ENCODE results near the gene HEATR5A. TPM values are rescaled to one million over a fixed set of nuclear protein-coding genes. Genes with fewer than 3 reads are reported as not detected.
A peak's percentile ranks its signal among the peaks of the same experiment; 100 is the strongest.

The HEATR5A gene
- total and polyA plus RNA-seq, 2 of the 13 experiments (the other 11 are each of a cell fraction or from before 2014, with no cell fraction given), result 36.4 to 105 TPM

DNA sequence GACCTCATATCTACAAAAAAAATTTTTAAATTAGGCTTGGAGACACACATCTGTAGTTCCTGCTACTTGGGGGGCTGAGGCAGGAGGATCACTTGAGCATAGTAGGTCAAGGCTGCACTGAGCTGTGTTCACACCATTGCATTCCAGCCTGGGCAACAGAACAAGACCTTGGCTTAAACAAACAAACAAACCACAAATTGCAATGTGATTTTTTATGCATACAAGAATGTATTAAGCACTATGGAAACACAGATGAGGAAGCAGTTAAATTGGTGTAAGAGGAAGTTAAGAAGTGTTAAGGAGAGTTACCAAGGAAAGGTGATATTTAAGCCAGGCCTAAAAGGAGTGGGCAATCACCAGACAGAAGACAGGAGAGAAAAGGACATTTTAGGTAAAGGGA, 129.1 kb downstream of the HEATR5A start:
- POLR2A ChIA-PET, result interaction anchor here (1.2 to 3.4 kb wide), 2 partner anchors 11 to 83 kb away, joined by 4 to 16 read pairs; partner anchors contain the start of gene HECTD1
- H3K36me3 ChIP-seq (replicated peaks in 1 of 2; ENCODE audit: control insufficient read depth in 1 of 2, insufficient read depth in 2 of 2, low read length in 2 of 2), result peaks cover 0 to 4% of the 10 kb centered on the region in 2 experiments; a peak in 1 of 5 replicates
- TF ChIP-seq, protein P1, sequence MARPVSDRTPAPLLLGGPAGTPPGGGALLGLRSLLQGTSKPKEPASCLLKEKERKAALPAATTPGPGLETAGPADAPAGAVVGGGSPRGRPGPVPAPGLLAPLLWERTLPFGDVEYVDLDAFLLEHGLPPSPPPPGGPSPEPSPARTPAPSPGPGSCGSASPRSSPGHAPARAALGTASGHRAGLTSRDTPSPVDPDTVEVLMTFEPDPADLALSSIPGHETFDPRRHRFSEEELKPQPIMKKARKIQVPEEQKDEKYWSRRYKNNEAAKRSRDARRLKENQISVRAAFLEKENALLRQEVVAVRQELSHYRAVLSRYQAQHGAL (CRISPR knock-in tag; IDR thresholded peaks at IDR 0.05; ENCODE audit: not compliant biosample characterization), result no peak
- no peak for TF ChIP-seq NFIC (IDR thresholded peaks at IDR 0.05; ENCODE audit: low read length)
- TF ChIP-seq, protein P2, sequence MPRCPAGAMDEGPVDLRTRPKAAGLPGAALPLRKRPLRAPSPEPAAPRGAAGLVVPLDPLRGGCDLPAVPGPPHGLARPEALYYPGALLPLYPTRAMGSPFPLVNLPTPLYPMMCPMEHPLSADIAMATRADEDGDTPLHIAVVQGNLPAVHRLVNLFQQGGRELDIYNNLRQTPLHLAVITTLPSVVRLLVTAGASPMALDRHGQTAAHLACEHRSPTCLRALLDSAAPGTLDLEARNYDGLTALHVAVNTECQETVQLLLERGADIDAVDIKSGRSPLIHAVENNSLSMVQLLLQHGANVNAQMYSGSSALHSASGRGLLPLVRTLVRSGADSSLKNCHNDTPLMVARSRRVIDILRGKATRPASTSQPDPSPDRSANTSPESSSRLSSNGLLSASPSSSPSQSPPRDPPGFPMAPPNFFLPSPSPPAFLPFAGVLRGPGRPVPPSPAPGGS (CRISPR knock-in tag; IDR thresholded peaks at IDR 0.05), result no peak
- TF ChIP-seq SMC3 (IDR thresholded peaks at IDR 0.05; ENCODE audit: low read length), result no peak
- no peak for TF ChIP-seq HOXA5 (CRISPR knock-in tag; IDR thresholded peaks at IDR 0.05)
- TF ChIP-seq, protein P3, sequence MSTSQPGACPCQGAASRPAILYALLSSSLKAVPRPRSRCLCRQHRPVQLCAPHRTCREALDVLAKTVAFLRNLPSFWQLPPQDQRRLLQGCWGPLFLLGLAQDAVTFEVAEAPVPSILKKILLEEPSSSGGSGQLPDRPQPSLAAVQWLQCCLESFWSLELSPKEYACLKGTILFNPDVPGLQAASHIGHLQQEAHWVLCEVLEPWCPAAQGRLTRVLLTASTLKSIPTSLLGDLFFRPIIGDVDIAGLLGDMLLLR (CRISPR knock-in tag; IDR thresholded peaks at IDR 0.05), result no peak
- TF ChIP-seq, protein P4, sequence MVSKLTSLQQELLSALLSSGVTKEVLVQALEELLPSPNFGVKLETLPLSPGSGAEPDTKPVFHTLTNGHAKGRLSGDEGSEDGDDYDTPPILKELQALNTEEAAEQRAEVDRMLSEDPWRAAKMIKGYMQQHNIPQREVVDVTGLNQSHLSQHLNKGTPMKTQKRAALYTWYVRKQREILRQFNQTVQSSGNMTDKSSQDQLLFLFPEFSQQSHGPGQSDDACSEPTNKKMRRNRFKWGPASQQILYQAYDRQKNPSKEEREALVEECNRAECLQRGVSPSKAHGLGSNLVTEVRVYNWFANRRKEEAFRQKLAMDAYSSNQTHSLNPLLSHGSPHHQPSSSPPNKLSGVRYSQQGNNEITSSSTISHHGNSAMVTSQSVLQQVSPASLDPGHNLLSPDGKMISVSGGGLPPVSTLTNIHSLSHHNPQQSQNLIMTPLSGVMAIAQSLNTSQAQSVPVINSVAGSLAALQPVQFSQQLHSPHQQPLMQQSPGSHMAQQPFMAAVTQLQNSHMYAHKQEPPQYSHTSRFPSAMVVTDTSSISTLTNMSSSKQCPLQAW (CRISPR knock-in tag; IDR thresholded peaks at IDR 0.05), result no peak
- TF ChIP-seq RBFOX2 (IDR thresholded peaks at IDR 0.05; ENCODE audit: low read depth, low read length), result no peak
- peak; percentile 98 for TF ChIP-seq ZKSCAN1 (IDR thresholded peaks at IDR 0.05; ENCODE audit: low read length)
- TF ChIP-seq CBX1 (IDR thresholded peaks at IDR 0.05; ENCODE audit: low read depth), result no peak
- TF ChIP-seq, protein P5, sequence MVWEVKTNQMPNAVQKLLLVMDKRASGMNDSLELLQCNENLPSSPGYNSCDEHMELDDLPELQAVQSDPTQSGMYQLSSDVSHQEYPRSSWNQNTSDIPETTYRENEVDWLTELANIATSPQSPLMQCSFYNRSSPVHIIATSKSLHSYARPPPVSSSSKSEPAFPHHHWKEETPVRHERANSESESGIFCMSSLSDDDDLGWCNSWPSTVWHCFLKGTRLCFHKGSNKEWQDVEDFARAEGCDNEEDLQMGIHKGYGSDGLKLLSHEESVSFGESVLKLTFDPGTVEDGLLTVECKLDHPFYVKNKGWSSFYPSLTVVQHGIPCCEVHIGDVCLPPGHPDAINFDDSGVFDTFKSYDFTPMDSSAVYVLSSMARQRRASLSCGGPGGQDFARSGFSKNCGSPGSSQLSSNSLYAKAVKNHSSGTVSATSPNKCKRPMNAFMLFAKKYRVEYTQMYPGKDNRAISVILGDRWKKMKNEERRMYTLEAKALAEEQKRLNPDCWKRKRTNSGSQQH (CRISPR knock-in tag; IDR thresholded peaks at IDR 0.05; ENCODE audit: low read depth), result no peak
- TF ChIP-seq ZNF839 (CRISPR knock-in tag; IDR thresholded peaks at IDR 0.05; ENCODE audit: borderline replicate concordance), result no peak
- TF ChIP-seq ZBTB20 (CRISPR knock-in tag; IDR thresholded peaks at IDR 0.05; ENCODE audit: borderline replicate concordance, low read depth), result no peak
- no peak for TF ChIP-seq GABPA (IDR thresholded peaks at IDR 0.05; ENCODE audit: low read depth, low read length)
- TF ChIP-seq GABPA (CRISPR knock-in tag; IDR thresholded peaks at IDR 0.05; ENCODE audit: low read depth), result 0 out of 2 replicates have a peak, but pooled peaks have one; percentile 7
- no peak for TF ChIP-seq AGO2 (optimal IDR thresholded peaks at IDR 0.05; ENCODE audit: low read depth, low read length)
- TF ChIP-seq ZNF12 (CRISPR knock-in tag; IDR thresholded peaks at IDR 0.05), result no peak
- TF ChIP-seq, protein P6, sequence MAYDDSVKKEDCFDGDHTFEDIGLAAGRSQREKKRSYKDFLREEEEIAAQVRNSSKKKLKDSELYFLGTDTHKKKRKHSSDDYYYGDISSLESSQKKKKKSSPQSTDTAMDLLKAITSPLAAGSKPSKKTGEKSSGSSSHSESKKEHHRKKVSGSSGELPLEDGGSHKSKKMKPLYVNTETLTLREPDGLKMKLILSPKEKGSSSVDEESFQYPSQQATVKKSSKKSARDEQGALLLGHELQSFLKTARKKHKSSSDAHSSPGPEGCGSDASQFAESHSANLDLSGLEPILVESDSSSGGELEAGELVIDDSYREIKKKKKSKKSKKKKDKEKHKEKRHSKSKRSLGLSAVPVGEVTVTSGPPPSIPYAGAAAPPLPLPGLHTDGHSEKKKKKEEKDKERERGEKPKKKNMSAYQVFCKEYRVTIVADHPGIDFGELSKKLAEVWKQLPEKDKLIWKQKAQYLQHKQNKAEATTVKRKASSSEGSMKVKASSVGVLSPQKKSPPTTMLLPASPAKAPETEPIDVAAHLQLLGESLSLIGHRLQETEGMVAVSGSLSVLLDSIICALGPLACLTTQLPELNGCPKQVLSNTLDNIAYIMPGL (CRISPR knock-in tag; IDR thresholded peaks at IDR 0.05; ENCODE audit: borderline replicate concordance in 1 of 2, low read depth in 1 of 2), result no peak
- no peak for TF ChIP-seq AHR (CRISPR knock-in tag; IDR thresholded peaks at IDR 0.05)

More for the DNA sequence above, 129.1 kb downstream of the HEATR5A start:
- no peaks in the 10 kb centered on the region for H4K20me1 ChIP-seq (ENCODE audit: insufficient read depth, low read length)
- in situ Hi-C loops (cut with HindIII; ENCODE audit: extremely low pct_ligation_motif_present, low pct_unique_long_range_greater_than_20kb) (no loop called here), intact Hi-C loops (cut with micrococcal nuclease; ENCODE audit: unreplicated experiment) (no loop called here)
- FAIRE-seq (no peak), DNase-seq (ENCODE audit: low spot score) (no peak), ATAC-seq (no peak)
- no peaks in the 10 kb centered on the region for H3K9me3 ChIP-seq (ENCODE audit: low read length)
- no peak overlapping the region for H2AFZ ChIP-seq (ENCODE audit: low read length)
- no peaks in the 10 kb centered on the region for H3K27me3 ChIP-seq (ENCODE audit: control insufficient read depth in 1 of 2, insufficient read depth in 2 of 2, low read length in 2 of 2)
- no peak overlapping the region for H3K27ac ChIP-seq (ENCODE audit: extremely low read length, insufficient read depth, low read length)
- H3K9ac ChIP-seq (ENCODE audit: insufficient read depth, low read depth, low read length), result no peak overlapping the region
- BruUV-seq (replicated peaks), result no TSS peak
- H3K79me2 ChIP-seq (ENCODE audit: insufficient read depth, low read length), result no peaks in the 10 kb centered on the region
- peaks cover 22% of the 10 kb centered on the region for H3K4me1 ChIP-seq (ENCODE audit: insufficient read depth, low read length)
- H3K4me3 ChIP-seq (replicated peaks in 1 of 3; ENCODE audit: insufficient read depth in 1 of 3, low read depth in 2 of 3, low read length in 3 of 3), result no peak overlapping the region
- CTCF ChIA-PET (ENCODE audit: low intra/inter-chr PET ratio, low total read pairs), result no interaction called here
- no peak overlapping the region for H3K4me2 ChIP-seq (ENCODE audit: low read depth, low read length)
